Cortex of kidney (tissue), 1 donor: ENCODE results near the gene LCE5A.
"Not testable (repeated sequence)": the region's sequence is repeated elsewhere in the genome, so short reads cannot be mapped to it uniquely, and the experiment has no call there.

ENCODE experiments used
- DNase-seq: peaks from one replicate; lab custom pipeline; 2025; lab: John Stamatoyannopoulos, UW

The LCE5A gene

DNA sequence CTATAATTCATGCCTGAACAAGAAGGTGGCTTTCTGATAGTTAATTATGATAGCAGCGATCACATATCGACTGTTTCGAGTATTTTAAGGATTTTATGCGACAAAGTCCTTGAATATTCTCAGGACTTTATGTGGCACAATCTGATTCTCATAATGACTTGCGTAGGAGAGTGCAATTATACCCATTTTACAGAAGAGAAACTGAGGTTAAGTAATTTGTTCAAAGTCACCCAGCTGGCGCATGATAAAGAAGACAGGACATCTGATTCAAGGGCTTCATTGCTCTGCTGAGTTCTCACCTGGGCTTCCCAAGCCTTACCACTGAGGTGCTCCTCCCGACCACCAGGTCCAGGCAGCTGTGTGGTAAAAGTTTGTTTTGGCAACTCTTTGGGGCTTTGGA lies 5.5 kb downstream of the LCE5A start:
- DNase-seq: no peak

DNA sequence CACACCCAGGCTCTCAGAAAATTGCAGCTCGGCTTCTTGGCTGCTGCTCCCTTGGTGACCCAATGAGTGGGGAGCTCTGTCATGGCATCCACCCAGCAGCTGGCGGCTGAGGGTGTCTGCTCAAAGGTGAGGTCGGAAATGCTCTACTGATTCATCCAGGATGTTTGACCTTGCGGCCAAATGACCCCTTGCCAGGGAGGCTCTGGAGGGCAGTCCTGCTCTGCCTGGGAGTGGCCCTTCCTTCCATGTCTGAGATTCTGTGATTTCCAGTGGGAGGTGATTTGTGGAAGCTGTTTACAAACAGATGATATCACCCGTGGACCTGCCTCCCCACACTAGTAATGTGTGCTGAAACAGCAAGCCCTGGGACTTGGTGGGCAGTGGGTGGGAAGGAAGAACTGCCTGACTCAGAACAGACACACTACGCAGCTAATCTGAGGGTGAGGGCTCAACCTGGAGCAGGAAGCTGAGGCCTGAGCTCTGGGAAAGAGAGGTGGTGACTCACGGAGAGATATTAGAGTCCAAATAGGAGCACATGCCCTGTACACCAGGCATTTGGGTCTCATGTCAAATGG lies 6.7 kb downstream of the LCE5A start:
- DNase-seq: no peak

- DNase-seq: no peak
Measured at GRCh38 chr1:152519851-152520250, 9.2 kb downstream of the LCE5A start.

- no peak for DNase-seq
Measured at GRCh38 chr1:152520561-152521090, 10.0 kb downstream of the LCE5A start.

GRCh38 chr1:152525080-152525641 lies 14.6 kb downstream of the LCE5A start:
- DNase-seq: no peak

DNA sequence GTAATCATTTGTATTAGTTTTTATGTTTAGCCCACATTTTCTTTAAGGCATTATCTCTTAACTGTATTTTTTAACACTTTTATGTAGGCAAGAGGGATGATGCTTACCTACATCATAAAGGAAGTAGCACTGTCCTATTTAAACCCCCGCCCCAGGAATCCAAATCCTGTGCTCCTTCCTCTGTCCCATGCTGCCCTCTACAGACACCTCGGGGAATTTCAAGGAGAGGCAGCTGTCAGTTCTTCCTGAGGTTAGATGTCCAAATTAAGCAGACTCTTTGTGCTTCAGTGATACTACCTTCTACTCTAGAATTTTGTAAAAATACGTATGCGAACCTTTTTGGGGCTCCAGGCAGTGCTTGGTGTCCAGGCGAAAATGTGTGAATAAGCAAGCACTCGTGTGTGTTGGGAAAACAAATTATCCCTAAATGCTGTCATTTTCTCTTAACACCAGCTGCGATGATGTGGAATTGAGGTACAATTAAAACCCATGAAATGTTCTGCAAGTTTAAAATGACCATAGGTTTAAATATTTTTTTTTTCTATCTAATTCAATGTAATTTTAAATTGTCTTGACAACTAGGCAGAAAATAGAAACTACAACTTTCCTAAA lies 22.8 kb downstream of the LCE5A start:
- no peak for DNase-seq

DNA sequence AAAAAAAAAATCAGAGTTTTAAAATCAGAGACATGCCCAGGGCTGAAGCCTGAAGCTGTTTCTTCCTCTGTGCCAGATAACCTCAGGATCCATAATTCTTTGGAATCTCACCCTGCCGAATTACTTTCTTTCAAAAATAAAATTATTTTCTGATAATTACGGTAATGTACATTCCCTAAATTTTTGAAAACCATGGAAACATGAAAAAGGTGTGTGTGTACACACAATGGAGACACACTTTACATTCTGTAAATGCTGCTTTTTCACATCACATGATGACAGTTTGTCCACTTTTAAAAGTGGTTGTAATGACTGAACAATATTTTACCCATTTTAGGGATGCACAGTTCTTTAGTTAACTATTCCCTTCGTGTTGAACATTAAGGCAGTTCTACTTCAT lies 25.2 kb downstream of the LCE5A start:
- no peak for DNase-seq

DNA sequence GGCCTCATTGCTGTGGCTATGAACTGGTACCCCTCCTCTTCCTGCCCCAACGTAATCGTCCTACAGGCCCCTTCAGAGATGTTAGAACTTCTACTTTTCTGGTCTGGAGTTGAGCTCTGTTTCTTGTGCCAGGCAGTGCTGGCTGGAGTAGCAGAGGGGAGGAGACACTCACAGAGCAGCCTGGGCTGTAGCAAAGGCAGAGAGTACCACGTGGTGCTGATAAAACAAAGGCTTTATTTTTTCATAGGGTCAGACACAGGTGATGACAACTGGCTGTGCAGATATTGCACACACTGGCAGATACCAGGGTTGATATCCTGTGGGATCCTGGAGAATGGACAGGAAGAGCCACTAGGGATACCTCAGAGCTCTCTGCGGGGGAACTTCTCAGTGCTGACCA lies 26.9 kb downstream of the LCE5A start:
- DNase-seq: no peak

DNA sequence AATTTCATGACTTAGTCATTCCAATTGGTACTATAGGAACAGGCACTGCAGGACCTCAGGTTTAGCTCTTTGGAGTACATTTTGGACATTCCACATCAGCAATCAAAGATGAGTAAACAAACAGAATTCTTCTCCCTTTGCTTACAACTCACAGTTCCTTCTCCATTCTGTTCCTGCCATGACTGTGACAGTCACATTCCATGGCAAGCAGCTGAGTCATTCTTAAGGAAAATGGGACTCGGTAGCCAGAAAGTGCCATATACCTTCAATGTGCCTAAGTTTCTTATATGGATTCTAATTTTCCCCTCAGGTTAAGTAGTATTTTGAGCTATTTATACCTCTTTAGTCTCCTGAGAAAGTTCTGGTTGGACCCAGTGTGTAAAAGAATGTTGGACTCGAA lies 29.3 kb downstream of the LCE5A start:
- DNase-seq: no peak

GRCh38 chr1:152543820-152544219 lies 33.2 kb downstream of the LCE5A start:
- DNase-seq: no peak

- DNase-seq: no peak
Measured at GRCh38 chr1:152546704-152547103, 36.1 kb downstream of the LCE5A start.

- DNase-seq: not testable (repeated sequence)
Measured at GRCh38 chr1:152548358-152548757, 37.8 kb downstream of the LCE5A start.
